HG02678 (cell line): ENCODE measurements around the gene XPO4.

ENCODE experiments used
- ATAC-seq: cut with Tn5 transposase; IDR thresholded peaks from one replicate; pipeline ENCODE4 v1.9.1; 2021; ENCODE audit warnings: mild to moderate bottlenecking, moderate library complexity; ENCODE audit not compliant: unreplicated experiment

The XPO4 gene

GRCh38 chr13:20729633-20730585 is 172.6 kb downstream of the XPO4 start:
- no peak for ATAC-seq

- no peak for ATAC-seq
Measured at GRCh38 chr13:20728579-20729311, 173.8 kb downstream of the XPO4 start.

GRCh38 chr13:20727856-20728255 is 174.7 kb downstream of the XPO4 start:
- no peak for ATAC-seq
